CD4-positive, alpha-beta memory T cell (primary cell): ENCODE data around the gene PATE1. TPM values are rescaled to one million over a fixed set of nuclear protein-coding genes. Genes with fewer than 3 reads are reported as not detected.

Experiments used
- CTCF ChIA-PET: fragments of 350-600 bp; sonication (Branson Sonifier 250); formaldehyde crosslinking; loops from one replicate; lab custom pipeline; 2021; ENCODE audit warnings: inconsistent platforms; ENCODE audit not compliant: partially characterized antibody; lab: Charles Lee
- POLR2A ChIA-PET: fragments of 350-600 bp; sonication (Branson Sonifier 250); formaldehyde crosslinking; loops from one replicate; lab custom pipeline; 2021; ENCODE audit not compliant: partially characterized antibody; lab: Charles Lee
- DNase-seq, 5 donors: peaks; one replicate each; pipeline versions ENCODE4 v3.0.0 to v3.0.0-alpha.2; 2020 to 2022; ENCODE audit warnings: mixed read lengths in 1 of 5
- H3K27ac ChIP-seq: one replicate; pipeline ENCODE4 v1.7.0; 2013; ENCODE audit warnings: low read depth, low read length
- H3K27me3 ChIP-seq: 2 replicates; pipeline ENCODE4 v1.7.0; 2013; ENCODE audit warnings: mild to moderate bottlenecking, low read length, moderate library complexity; ENCODE audit not compliant: insufficient read depth
- H3K36me3 ChIP-seq: 2 replicates; pipeline ENCODE4 v1.7.0; 2013; ENCODE audit warnings: mild to moderate bottlenecking, low read length, moderate library complexity; ENCODE audit not compliant: insufficient read depth
- H3K4me1 ChIP-seq: 2 replicates; pipeline ENCODE4 v1.7.0; 2013; ENCODE audit warnings: mild to moderate bottlenecking, low read length, moderate library complexity; ENCODE audit not compliant: insufficient read depth
- H3K4me3 ChIP-seq, 2 donors: one replicate each; pipeline ENCODE4 v1.7.0; 2013; ENCODE audit warnings: low read length in 2 of 2, mild to moderate bottlenecking in 1 of 2
- H3K9me3 ChIP-seq, 2 donors: one replicate each; pipeline ENCODE4 v1.7.0; 2013; ENCODE audit warnings: low read length in 2 of 2, control low read depth in 1 of 2; ENCODE audit not compliant: control insufficient read depth in 1 of 2
- H3K27ac Mint-ChIP-seq, 7 donors: one replicate each; pipeline ENCODE4 v1.8.0; 2020 to 2021; ENCODE audit warnings: mixed read lengths in 7 of 7, mild to moderate bottlenecking in 6 of 7, inconsistent platforms in 3 of 7, moderate library complexity in 3 of 7
- H3K27me3 Mint-ChIP-seq, 2 donors: one replicate each; pipeline ENCODE4 v1.8.0; 2020 to 2021; ENCODE audit warnings: mixed read lengths in 2 of 2
- H3K36me3 Mint-ChIP-seq, 2 donors: one replicate each; pipeline ENCODE4 v1.8.0; 2020 to 2021; ENCODE audit warnings: mixed read lengths in 2 of 2, inconsistent platforms in 1 of 2, mild to moderate bottlenecking in 1 of 2
- H3K4me1 Mint-ChIP-seq, 4 donors: one replicate each; pipeline ENCODE4 v1.8.0; 2020 to 2021; ENCODE audit warnings: mixed read lengths in 4 of 4, mild to moderate bottlenecking in 1 of 4
- H3K4me3 Mint-ChIP-seq, 8 donors: one replicate each; pipeline ENCODE4 v1.8.0; 2020 to 2021; ENCODE audit warnings: mixed read lengths in 8 of 8, mild to moderate bottlenecking in 7 of 8, moderate library complexity in 6 of 8, inconsistent platforms in 3 of 8
- H3K9me3 Mint-ChIP-seq, 8 donors: one replicate each; pipeline ENCODE4 v1.8.0; 2020 to 2021; ENCODE audit warnings: mixed read lengths in 8 of 8, mild to moderate bottlenecking in 5 of 8, inconsistent platforms in 3 of 8, moderate library complexity in 1 of 8
- intact Hi-C: fragments of 100-400 bp; cut with micrococcal nuclease; formaldehyde crosslinking; loops from one replicate; pipeline ENCODE4 v1.15.1; 2023
- polyA plus RNA-seq, 2 donors: library from polyadenylated mRNA; unstranded; fragments of 300-500 nt; fragmentation: Illumina TruSeq; gene quantifications; one replicate each; pipeline ENCODE4 v1.2.3, GENCODE V29; 2021
- total RNA-seq, 2 experiments: library from RNA; stranded (reverse); gene quantifications; one replicate each; pipeline ENCODE4 v1.2.3, GENCODE V29; 2021

PATE1 gene
- total and polyA plus RNA-seq, 4 experiments from 2014 or later = not detected

GRCh38 chr11:125787827-125788226 is 41.7 kb downstream of the PATE1 start, which contains the start of gene PATE3:
Gene PATE3 (plus strand): TSS chr11:125788127. CDS start chr11:125788152, 25 bp downstream.
- Histone ChIP-seq H3K4me3 (no peak within 1 kb of the TSS), H3K4me1 (no peaks in the 10 kb centered on the region), H3K36me3 (no peaks in the 10 kb centered on the region), H3K27ac (no peak within 1 kb of the TSS), H3K9me3 (no peaks in the 10 kb centered on the region), H3K27me3 (no peaks in the 10 kb centered on the region)
- DNase-seq = no peak
- ChIA-PET POLR2A (no interaction called here), CTCF (no interaction called here)
- Mint-ChIP-seq H3K36me3 (no peaks in the 10 kb centered on the region), H3K27ac (no peak within 1 kb of the TSS), H3K4me1 (peaks cover 0 to 3% (median 0%) of the 10 kb centered on the region in 4 donors), H3K27me3 (peaks cover 1 to 4% of the 10 kb centered on the region in 2 donors), H3K9me3 (peaks cover 0 to 9% (median under 1%) of the 10 kb centered on the region in 8 donors), H3K4me3 (no peak within 1 kb of the TSS)
- intact Hi-C loops = no loop called here

GRCh38 chr11:125790825-125791224 is 44.7 kb downstream of the PATE1 start:
- H3K4me3 Mint-ChIP-seq = no peak overlapping the region
- DNase-seq = no peak
- no peak overlapping the region for H3K27ac ChIP-seq
- no peaks in the 10 kb centered on the region for H3K27me3 ChIP-seq
- H3K27ac Mint-ChIP-seq = no peak overlapping the region
- H3K9me3 Mint-ChIP-seq = peaks cover 0 to 27% (median 18%) of the 10 kb centered on the region in 8 donors
- intact Hi-C loops = no loop called here
- no peaks in the 10 kb centered on the region for H3K36me3 ChIP-seq
- H3K36me3 Mint-ChIP-seq = no peaks in the 10 kb centered on the region
- no peaks in the 10 kb centered on the region for H3K9me3 ChIP-seq
- CTCF ChIA-PET = no interaction called here
- peaks cover 0 to 3% (median 0%) of the 10 kb centered on the region in 4 donors for H3K4me1 Mint-ChIP-seq
- peaks cover 1 to 4% of the 10 kb centered on the region in 2 donors for H3K27me3 Mint-ChIP-seq
- POLR2A ChIA-PET = no interaction called here
- H3K4me1 ChIP-seq = no peaks in the 10 kb centered on the region
- no peak overlapping the region for H3K4me3 ChIP-seq

GRCh38 chr11:125797641-125798040 is 51.6 kb downstream of the PATE1 start:
- H3K9me3 Mint-ChIP-seq = peaks cover 3 to 82% (median 54%) of the 10 kb centered on the region in 8 donors

More at GRCh38 chr11:125797641-125798040, 51.6 kb downstream of the PATE1 start:
- Mint-ChIP-seq H3K27me3 (peaks cover 2 to 3% of the 10 kb centered on the region in 2 donors), H3K27ac (no peak overlapping the region), H3K36me3 (no peaks in the 10 kb centered on the region), H3K4me1 (no peaks in the 10 kb centered on the region), H3K4me3 (no peak overlapping the region)
- no peaks in the 10 kb centered on the region for H3K9me3 ChIP-seq
- no peak overlapping the region for H3K4me3 ChIP-seq
- ChIA-PET POLR2A (interaction anchor here (0.8 kb wide), 1 partner anchor 90 kb away, joined by 3 read pairs; the partner anchor contains the start of gene HYLS1), CTCF (no interaction called here)
- no peaks in the 10 kb centered on the region for H3K36me3 ChIP-seq
- intact Hi-C loops = no loop called here
- H3K27me3 ChIP-seq = no peaks in the 10 kb centered on the region
- DNase-seq = no peak
- no peaks in the 10 kb centered on the region for H3K4me1 ChIP-seq
- no peak overlapping the region for H3K27ac ChIP-seq

Other genes with a start within 250 kb of the PATE1 start
- 10 to 100 TPM; 35.5 to 36.8 TPM for gene EI24, start 176.8 kb upstream of the PATE1 start, total RNA-seq
- gene EI24, start 176.8 kb upstream of the PATE1 start, polyA plus RNA-seq = 10 to 100 TPM; 59.5 to 61.2 TPM
- 100 to 1,000 TPM; 133 to 138 TPM for gene STT3A, start 153.4 kb upstream of the PATE1 start, total RNA-seq
- gene STT3A, start 153.4 kb upstream of the PATE1 start, polyA plus RNA-seq = 10 to 100 TPM; 81.8 to 86.7 TPM
- gene CHEK1, start 121.1 kb upstream of the PATE1 start, total RNA-seq = 1 to 10 TPM in 1 of 2 experiments, under 1 TPM in 1; 1.00 to 1.7 TPM
- 1 to 10 TPM; 2.0 TPM for gene CHEK1, start 121.1 kb upstream of the PATE1 start, polyA plus RNA-seq
- not detected for gene ACRV1, start 65.4 kb upstream of the PATE1 start, total RNA-seq
- not detected for gene ACRV1, start 65.4 kb upstream of the PATE1 start, polyA plus RNA-seq
- not detected for gene PATE2, start 32.5 kb downstream of the PATE1 start, total RNA-seq
- gene PATE2, start 32.5 kb downstream of the PATE1 start, polyA plus RNA-seq = not detected
- not detected for gene PATE3, start 41.8 kb downstream of the PATE1 start, total RNA-seq
- gene PATE3, start 41.8 kb downstream of the PATE1 start, polyA plus RNA-seq = not detected
- not detected for gene PATE4, start 87.0 kb downstream of the PATE1 start, total RNA-seq
- gene PATE4, start 87.0 kb downstream of the PATE1 start, polyA plus RNA-seq = not detected
- gene HYLS1, start 141.4 kb downstream of the PATE1 start, total RNA-seq = 1 to 10 TPM; 8.1 to 8.2 TPM
- 1 to 10 TPM; 8.9 to 9.6 TPM for gene HYLS1, start 141.4 kb downstream of the PATE1 start, polyA plus RNA-seq
- 10 to 100 TPM; 12.4 to 12.6 TPM for gene PUS3, start 156.9 kb downstream of the PATE1 start, total RNA-seq
- gene PUS3, start 156.9 kb downstream of the PATE1 start, polyA plus RNA-seq = 10 to 100 TPM in 1 of 2 donors, 1 to 10 TPM in 1; 5.3 to 11.9 TPM
- gene DDX25, start 158.2 kb downstream of the PATE1 start, total RNA-seq = not detected
- not detected for gene DDX25, start 158.2 kb downstream of the PATE1 start, polyA plus RNA-seq
- gene VSIG10L2, start 199.8 kb downstream of the PATE1 start, total RNA-seq = not detected
- gene VSIG10L2, start 199.8 kb downstream of the PATE1 start, polyA plus RNA-seq = not detected